Stimulated activated CD4-positive, alpha-beta T cell treated with anti-CD3 and anti-CD28 coated beads, Interleukin-4, amount 100 ng/mL, for 48 hours (primary cell): ENCODE data around the gene HCAR3.
"Not testable (repeated sequence)": the region's sequence is repeated elsewhere in the genome, so short reads cannot be mapped to it uniquely, and the experiment has no call there.

Experiments
- DNase-seq, 2 donors: peaks; one replicate each; pipeline ENCODE4 v3.0.0-alpha.2; 2020; ENCODE audit warnings: low read depth in 2 of 2

HCAR3 gene

DNA sequence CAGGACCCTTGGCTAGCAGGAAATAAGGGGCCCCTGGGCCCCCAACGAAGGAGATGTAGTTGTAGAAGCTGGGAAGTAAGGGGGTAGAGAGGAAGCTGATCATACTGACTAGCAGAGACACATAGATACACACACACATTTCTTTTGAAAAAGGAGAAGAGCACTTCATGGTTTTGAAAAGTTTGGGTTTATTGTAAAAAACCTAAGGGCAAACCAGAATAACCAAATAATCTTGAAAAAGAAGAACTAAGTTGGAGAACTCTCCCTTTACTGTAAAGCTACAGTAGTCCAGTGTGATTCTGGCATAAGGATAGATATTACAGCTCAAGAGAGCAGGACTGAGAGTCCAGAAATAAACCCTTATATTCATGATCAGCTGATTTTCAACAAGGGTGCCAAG, 5.8 kb upstream of the HCAR3 start:
- no peak for DNase-seq

DNA sequence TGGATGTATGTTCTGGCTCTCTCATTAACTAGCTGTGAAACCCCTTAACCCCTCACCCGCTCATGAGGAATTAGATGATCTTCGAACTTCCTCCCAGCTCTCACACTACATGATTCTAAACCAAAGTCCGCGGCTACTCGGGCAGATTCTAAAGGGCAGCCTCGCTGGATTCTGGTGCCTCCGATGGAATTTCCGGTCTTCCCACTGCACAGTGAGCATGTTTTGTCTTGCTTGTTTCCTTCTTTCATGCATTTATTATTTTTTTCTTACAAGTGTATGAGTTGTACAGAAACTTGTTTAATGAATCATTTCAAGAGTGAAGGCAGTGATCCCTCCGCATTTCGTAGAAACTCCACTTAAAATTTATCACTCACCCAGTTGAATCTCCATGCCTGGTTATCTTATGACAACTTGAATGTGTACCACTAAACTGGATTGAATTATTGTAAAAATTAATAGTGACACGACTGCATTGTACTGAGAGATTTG, 4.5 kb upstream of the HCAR3 start:
- DNase-seq, result no peak

DNA sequence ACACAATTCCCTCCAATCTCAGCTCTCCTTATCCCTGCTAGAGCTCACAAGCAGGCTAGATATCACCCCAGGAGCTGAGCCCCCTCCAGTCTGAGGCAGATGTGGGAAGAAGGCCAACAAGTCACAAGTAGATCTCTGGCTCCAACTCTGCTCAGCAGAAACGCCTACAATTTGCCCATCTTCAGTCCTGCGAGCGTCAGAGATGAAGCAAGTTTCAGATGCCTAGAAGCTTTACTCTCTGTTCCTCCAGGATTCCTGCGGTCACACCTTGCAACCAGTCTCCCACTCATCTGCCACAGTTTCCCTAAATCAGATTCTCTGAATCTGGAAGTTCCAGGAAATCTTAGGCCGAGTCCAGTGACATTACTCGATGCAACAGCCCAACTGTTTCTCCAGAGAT, 1.4 kb downstream of the HCAR3 start:
- not testable (repeated sequence) for DNase-seq

DNA sequence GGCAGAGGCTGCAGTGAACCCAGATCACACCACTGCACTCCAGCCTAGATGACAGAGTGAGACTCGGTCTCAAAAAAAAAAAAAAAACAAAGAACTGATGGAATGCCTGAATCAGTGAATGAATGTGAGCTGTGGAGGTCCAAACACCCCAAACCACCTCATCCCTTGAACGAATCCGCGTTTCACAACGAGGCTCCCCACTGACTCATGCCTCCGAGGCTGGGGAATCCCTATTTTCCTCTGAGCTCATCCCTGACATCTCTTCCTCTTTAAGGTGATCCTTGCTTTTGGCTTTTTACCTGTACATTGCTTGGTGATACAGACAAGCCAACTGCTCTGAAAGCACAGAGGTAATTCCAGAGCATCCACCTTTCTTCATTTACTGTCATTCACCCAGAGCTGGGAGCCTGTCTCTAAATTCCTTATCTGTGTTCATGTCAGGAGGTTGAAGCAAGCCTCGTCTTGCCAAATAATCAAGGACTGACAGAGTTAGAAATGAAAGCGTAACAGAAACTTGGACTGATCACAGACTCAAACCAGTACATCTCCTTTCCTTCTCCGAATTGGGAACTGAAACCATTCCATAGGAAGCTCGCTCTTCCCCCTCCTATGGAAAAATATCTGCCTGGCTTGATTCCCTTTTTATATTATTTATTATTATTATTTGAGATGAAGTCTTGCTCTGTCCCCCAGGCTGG, 3.0 kb downstream of the HCAR3 start:
- DNase-seq, result not testable (repeated sequence)

DNA sequence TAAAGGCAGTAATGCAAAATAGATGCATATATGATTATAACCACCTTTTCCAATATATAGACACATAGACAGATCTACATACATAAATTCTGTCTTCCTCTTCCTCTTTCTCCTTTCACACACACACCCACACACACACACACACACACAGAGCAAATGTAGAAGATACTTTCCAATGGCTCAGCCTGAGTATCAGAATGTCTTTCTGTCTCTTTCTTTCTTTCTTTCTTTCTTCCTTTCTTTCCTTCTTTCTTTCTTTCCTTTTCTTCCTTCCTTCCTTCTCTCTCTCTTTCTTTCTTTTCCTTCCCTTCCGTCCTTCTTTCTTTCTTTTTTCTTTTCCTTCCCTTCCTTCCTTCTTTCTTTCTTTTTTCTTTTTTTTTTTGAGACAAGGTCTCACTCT, 5.3 kb downstream of the HCAR3 start:
- not testable (repeated sequence) for DNase-seq

DNA sequence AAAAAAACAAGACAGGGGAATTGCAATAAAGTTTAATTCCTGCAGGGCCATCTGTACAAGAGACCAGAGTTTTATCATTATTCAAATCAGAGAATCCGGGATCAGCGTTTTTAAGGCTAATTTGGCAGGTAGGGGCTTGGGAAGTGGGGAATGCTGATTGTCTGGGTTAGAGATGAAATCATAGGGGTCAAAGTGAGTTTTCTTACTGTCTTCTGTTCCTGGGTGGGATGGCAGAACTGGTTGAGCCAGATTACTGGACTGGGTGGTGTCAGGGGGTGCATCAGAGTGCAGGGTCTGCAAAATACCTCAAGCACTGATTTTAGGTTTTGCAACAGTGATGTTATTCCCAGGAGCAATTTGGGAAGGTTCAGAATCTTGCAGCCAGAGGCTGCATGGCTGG, 6.3 kb downstream of the HCAR3 start:
- DNase-seq, result not testable (repeated sequence)

DNA sequence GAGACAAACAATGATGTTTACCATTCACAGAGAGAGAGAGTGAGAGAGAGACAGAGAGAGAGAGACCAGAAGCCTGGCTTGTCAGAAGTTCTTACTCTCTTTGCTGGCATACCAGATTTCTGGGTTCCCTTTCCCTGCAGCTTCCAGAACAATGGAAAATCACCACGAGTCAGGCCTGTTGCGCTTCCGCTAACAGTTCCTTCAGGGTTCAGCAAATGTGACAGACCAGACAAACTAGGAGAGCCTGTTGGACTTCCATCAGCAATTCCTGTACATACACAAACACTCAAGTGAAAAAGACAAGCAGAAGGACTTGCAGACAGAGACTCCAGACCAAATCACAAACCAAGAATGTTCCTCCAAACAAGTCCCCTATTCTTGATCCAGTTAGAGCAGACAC, 7.3 kb downstream of the HCAR3 start:
- not testable (repeated sequence) for DNase-seq

DNA sequence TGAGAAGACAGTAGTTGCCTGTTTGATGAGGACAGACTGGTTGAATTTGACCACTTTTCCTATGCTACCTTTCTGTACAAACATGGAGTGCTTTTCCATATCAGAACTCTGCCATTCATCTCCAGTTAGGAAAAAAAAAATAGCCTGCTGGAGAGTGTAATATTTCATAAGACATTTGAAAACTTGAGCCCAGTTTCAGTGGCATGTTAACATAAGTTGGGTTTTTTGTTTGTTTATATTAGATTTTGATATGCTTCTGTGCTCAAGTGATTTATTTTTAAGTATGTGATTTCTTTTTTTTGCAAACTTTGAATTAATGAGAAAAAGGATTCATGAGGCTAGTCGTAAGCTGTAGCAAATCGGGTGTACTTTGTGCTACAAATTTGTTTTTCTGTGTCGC, 12.8 kb downstream of the HCAR3 start:
- DNase-seq, result not testable (repeated sequence)

DNA sequence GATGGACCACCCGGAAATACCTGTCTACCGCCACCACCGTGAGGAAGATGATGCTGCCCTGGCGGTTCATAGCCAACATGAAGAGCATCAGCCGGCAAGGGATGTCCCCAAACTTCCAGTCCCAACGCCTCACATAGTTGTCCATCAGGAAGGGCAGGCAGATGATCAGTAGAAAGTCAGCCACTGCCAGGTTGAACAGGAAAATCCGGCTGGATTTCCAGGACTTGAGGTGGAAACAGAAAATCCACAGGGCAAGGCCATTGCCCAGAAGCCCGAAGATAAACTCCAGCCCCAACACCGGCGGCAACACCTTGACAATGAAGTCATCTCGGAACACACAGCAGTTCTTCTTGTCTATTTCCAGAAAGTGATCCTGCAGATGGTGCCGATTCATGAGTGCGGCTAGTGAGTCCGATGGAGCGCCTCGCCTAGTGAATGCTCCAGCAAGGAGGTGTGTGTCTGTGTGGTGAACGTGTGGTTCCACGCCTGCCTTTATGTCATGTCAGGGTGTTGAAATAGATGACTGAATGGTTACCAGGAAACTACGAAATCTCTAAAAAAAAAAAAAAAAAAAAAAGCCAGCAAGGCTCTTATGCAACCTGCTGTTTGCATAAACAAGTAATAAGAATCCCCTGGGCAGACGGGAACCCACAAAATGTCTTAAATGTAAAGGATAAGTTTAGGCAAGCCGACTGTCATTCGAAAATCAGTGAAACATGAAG, 13.6 kb downstream of the HCAR3 start, which contains the start of gene HCAR2:
Gene HCAR2, minus strand, starts transcription at position 468 of the 722 bp plus-strand sequence. Its CDS starts 74 bp downstream, at position 394.
- DNase-seq, result not testable (repeated sequence)

DNA sequence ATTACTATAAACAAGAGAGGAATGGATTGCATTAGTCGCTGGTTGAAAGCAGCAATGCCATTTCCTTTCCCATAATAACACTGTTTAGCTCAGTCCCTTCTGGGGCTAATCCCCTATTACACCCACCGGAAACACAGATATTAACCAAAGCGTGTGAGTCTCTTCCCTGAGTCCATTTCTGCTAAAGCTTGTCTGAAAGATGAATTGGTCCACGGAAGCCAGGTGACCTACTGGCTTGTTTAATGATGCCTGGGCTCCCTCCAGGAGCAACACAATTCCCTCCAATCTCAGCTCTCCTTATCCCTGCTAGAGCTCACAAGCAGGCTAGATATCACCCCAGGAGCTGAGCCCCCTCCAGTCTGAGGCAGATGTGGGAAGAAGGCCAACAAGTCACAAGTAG, 15.1 kb downstream of the HCAR3 start:
- DNase-seq, result not testable (repeated sequence)

DNA sequence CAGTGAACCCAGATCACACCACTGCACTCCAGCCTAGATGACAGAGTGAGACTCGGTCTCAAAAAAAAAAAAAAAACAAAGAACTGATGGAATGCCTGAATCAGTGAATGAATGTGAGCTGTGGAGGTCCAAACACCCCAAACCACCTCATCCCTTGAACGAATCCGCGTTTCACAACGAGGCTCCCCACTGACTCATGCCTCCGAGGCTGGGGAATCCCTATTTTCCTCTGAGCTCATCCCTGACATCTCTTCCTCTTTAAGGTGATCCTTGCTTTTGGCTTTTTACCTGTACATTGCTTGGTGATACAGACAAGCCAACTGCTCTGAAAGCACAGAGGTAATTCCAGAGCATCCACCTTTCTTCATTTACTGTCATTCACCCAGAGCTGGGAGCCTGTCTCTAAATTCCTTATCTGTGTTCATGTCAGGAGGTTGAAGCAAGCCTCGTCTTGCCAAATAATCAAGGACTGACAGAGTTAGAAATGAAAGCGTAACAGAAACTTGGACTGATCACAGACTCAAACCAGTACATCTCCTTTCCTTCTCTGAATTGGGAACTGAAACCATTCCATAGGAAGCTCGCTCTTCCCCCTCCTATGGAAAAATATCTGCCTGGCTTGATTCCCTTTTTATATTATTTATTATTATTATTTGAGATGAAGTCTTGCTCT, 16.4 kb downstream of the HCAR3 start:
- not testable (repeated sequence) for DNase-seq

DNA sequence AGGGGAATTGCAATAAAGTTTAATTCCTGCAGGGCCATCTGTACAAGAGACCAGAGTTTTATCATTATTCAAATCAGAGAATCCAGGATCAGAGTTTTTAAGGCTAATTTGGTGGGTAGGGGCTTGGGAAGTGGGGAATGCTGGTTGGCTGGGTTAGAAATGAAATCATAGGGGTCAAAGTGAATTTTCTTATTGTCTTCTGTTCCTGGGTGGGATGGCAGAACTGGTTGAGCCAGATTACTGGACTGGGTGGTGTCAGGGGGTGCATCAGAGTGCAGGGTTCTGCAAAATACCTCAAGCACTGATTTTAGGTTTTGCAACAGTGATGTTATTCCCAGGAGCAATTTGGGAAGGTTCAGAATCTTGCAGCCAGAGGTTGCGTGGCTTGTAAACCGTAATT, 19.7 kb downstream of the HCAR3 start:
- not testable (repeated sequence) for DNase-seq

DNA sequence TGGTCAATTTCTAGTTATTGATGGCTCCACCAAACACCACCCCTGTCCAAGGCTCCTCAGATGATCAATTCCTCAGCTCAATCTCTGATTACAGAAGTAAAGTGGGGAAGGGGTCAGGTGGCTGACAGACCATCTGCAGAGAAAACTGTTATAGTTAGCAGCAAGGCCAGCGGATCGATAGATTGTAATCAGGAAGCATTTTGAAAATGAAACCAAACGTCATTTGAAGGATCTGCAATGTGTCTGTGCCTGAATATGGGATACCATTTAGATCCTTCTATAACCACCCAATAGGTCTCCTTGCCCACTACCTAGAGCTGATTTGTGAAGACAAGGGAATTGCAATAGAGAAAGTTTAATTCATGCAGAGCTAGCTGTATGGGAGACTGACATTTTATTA, 25.0 kb downstream of the HCAR3 start:
- DNase-seq, result no peak

DNA sequence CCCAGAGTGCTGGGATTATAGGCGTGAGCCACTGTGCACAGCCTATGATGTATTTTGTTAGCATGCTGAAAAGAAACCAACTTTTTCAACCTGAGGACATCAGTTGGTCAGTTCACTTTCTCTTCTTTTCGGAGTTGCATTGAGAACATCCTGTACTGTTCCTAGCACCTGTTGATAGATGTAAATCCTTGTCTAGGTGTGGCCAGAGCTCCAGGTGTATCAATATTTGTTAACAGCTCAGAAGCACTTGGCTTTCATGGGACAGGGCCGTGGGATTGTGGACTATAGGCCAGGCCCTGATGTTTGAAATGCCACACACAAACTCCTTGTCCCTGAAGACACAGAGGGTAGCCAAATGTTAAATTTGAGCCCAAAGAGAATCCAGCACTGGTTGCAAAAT, 28.3 kb downstream of the HCAR3 start:
- no peak for DNase-seq

DNA sequence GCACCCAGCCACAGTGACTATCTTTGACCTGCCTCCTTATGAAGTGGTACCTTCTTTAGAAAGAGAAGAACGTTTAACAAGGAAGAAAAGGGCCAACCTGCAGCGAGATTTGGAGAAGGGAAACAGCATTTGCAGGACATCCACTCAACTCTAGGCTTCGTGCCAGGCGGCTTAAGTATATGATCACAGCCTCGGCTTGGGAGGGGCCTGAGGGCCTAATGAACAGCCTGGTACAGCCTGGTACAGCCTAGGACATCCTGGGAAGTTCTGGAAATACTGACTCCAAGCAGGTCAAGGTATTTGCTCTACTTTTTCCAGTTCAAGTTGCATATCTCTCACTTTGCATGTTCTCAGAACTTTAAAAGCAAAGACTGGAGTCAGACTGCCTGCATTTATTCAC, 29.5 kb downstream of the HCAR3 start:
- no peak for DNase-seq

DNA sequence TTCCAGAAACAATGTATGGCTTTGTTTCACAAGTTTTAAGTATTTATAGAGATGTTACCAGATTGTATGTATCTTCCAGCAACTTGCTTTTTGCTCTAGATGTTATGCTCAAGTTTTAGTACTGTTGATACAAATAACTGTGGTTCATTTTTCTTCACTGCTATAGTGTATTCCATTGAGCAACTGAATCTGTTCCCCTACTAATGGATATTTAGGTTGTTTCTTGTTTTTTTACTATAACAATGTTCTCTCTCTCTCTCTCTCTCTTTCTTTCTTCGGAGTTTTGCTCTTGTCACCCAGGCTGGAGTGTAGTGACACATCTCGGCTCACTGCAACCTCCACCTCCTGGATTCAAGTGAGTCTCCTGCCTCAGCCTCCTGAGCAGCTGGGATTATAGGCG, 30.1 kb downstream of the HCAR3 start:
- no peak for DNase-seq

DNA sequence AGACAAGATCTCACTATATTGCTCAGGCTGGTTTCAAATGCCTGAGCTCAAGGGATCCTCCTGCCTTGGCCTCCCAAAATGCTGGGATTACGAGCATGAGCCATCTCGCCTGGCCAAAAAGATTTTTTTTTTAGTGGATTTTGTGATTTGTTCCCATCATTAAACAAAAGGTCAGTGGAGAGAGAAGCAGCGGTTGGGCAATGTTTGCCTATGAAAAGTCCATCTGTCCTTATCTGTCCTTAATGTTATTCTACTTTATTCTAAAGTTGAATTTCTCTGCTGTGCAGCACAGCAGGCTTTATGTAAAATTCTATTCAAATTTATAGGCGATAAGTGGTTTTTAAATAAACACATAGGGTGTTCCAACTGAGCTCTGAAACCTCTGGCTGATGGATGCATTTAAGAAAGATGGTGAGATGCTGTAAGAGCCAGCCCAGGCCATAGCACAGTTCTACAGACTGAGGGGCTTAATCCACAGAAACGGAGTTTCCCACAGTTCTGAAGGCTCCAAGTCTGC, 32.3 kb downstream of the HCAR3 start:
- no peak for DNase-seq

DNA sequence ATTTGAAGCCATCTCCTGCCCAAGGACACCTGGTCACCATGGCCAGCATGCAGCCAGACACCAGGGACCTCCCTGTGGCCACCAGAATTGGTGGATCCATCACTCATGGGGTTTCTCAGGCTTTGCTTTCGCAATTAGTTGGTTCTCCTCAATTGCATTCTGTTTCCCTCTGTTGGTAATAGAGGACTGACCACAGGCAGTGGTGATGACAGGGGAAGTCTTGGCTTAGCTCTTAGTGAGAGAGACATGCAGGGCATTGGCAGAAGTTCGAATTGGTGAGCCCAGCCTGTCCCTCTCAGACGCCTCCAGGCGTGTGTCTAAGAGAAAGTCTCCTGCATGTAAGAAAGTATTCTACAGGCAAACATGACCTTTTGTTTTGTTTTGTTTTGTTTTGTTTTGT, 34.8 kb downstream of the HCAR3 start:
- no peak for DNase-seq

DNA sequence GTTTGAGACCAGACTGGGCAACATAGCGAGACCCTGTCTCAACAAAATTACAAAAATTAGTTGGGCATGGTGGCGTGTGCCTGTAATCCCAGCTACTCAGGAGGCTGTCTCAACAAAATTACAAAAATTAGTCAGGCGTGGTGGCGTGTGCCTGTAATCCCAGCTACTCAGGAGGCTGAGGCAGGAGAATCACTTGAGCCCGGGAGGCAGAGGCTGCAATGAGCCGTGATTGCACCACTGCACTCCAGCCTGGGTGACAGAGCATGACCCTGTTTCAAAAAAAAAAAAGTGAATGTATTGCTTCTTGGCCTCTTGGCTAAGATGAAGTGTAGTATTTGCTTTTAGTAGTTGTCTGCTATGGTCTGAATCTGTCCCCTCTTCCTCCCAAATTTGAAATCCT, 35.6 kb downstream of the HCAR3 start:
- DNase-seq, result not testable (repeated sequence)

DNA sequence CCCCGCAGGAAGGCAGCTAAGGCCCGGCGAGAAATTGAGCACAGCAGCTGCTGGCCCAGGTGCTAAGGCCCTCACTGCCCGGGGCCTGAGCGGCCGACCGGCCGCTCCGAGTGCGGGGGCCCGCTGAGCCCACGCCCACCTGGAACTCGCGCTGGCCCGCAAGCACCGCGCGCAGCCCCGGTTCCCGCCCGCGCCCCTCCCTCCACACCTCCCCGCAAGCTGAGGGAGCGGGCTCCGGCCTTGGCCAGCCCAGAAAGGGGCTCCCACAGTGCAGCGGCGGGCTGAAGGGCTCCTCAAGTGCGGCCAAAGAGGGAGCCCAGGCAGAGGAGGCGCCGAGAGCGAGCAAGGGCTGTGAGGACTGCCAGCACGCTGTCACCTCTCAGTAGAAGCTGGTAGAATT, 39.8 kb downstream of the HCAR3 start:
- DNase-seq, result not testable (repeated sequence)

DNA sequence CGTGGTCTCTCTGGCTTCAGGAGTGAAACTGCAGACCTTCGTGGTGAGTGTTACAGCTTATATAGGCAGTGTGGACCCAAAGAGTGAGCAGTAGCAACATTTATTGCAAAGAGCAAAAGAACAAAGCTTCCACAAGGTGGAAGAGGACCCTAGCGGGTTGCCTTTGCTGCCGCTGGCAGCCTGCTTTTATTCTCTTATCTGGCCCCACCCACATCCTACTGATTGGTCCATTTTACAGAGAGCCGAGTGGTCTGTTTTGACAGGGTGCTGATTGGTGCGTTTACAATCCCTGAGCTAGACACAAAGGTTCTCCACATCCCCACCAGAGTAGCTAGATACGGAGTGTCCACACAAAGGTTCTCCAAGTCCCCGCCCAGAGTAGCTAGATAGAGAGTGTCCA, 40.6 kb downstream of the HCAR3 start:
- not testable (repeated sequence) for DNase-seq

DNA sequence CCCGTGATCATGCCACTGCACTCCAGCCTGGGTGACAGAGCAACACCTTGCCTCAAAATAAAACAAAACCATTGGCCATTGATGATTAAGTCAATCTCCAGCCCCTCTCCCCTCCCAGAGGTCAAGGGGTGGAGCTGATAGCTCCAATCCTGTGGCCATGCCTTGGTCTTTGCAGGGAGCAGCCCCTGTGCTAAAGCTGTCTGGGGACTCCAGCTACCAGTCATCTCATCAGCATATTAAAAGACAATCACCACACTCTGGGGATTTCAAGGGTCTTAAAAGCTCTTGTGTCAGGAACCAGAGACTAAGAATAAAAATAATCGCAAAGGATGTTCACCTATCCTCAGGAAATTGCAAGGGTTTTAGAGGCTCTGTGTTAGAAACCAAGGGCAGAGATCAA, 44.1 kb downstream of the HCAR3 start:
- no peak for DNase-seq
